ENCODE data around the gene STPG3. TPM values are rescaled to one million over a fixed set of nuclear protein-coding genes. Genes with fewer than 3 reads are reported as not detected.
A peak's percentile ranks its signal among the peaks of the same experiment; 100 is the strongest.

Gene STPG3
- total RNA-seq (under 1 TPM in 1 of 5 donors, not detected in 4; 0.54 TPM), total RNA-seq (0 to 0.40 (median 0) reads per million in 29 experiments)
- not detected for total RNA-seq (2013)

- no peaks in the 10 kb centered on the region for H3K9me3 Mint-ChIP-seq
- DNase-seq (no peak), ATAC-seq (replicated peaks in 1 of 4) (no peak)
- H3K27me3 Mint-ChIP-seq = no peaks in the 10 kb centered on the region
- no peak within 1 kb of the TSS for H3K4me3 Mint-ChIP-seq
- Histone ChIP-seq H3K9me3 (no peaks in the 10 kb centered on the region), H3K36me3 (ENCODE audit: control insufficient read depth in 2 of 2, extremely low read depth in 1 of 2, insufficient read depth in 1 of 2, low read length in 1 of 2) (peaks cover 0 to 1% of the 10 kb centered on the region in 2 donors), H3K27me3 (replicated peaks in 1 of 2; ENCODE audit: control insufficient read depth in 2 of 2, extremely low read depth in 1 of 2, insufficient read depth in 2 of 2, low read length in 1 of 2) (no peaks in the 10 kb centered on the region), H3K4me1 (ENCODE audit: control insufficient read depth in 1 of 2, extremely low read depth in 1 of 2, insufficient read depth in 2 of 2, low read length in 2 of 2) (peaks cover 2 to 19% of the 10 kb centered on the region in 2 experiments), H3K4me3 (ENCODE audit: control insufficient read depth in 1 of 2, extremely low read depth in 1 of 2, low read length in 1 of 2) (no peak within 1 kb of the TSS), H3K27ac (ENCODE audit: low read length) (no peak within 1 kb of the TSS)
- H3K27ac Mint-ChIP-seq = no peak within 1 kb of the TSS
- ChIA-PET POLR2A (no interaction called here), CTCF (no interaction called here)
- peaks cover 5 to 6% (median 5%) of the 10 kb centered on the region in 3 donors for H3K4me1 Mint-ChIP-seq
- 88% methylated on average over 4 of the region's 4 CpGs for WGBS (ENCODE audit: insufficient coverage)
- no peaks in the 10 kb centered on the region for H3K36me3 Mint-ChIP-seq
Observed at GRCh38 chr9:137251194-137251461, at the start of gene STPG3. Gene STPG3 (plus strand): TSS chr9:137251286. CDS start chr9:137251287, 1 bp downstream.

- no peak overlapping the region for H3K27ac Mint-ChIP-seq
- Histone ChIP-seq H3K9me3 (no peaks in the 10 kb centered on the region), H3K4me1 (ENCODE audit: control insufficient read depth in 1 of 2, extremely low read depth in 1 of 2, insufficient read depth in 2 of 2, low read length in 2 of 2) (peaks cover 22 to 66% of the 10 kb centered on the region in 2 experiments), H3K27me3 (replicated peaks in 1 of 2; ENCODE audit: control insufficient read depth in 2 of 2, extremely low read depth in 1 of 2, insufficient read depth in 2 of 2, low read length in 1 of 2) (peaks cover 0 to 11% of the 10 kb centered on the region in 2 experiments), H3K36me3 (ENCODE audit: control insufficient read depth in 2 of 2, extremely low read depth in 1 of 2, insufficient read depth in 1 of 2, low read length in 1 of 2) (peaks cover 0 to 2% of the 10 kb centered on the region in 2 donors), H3K4me3 (ENCODE audit: control insufficient read depth in 1 of 2, extremely low read depth in 1 of 2, low read length in 1 of 2) (no peak overlapping the region), H3K27ac (ENCODE audit: low read length) (no peak overlapping the region)
- no peaks in the 10 kb centered on the region for H3K27me3 Mint-ChIP-seq
- ChIA-PET CTCF (interaction anchor here in 1 of 2 donors (0.7 kb wide), 1 partner anchor 14 kb away, joined by 5 read pairs; no protein-coding TSS in a partner anchor), POLR2A (interaction anchor here in 1 of 2 donors (0.7 kb wide), 1 partner anchor 51 kb away, joined by 4 read pairs; no protein-coding TSS in a partner anchor)
- no peak overlapping the region for H3K4me3 Mint-ChIP-seq
- H3K4me1 Mint-ChIP-seq = peaks cover 39 to 66% (median 48%) of the 10 kb centered on the region in 3 donors
- no peaks in the 10 kb centered on the region for H3K9me3 Mint-ChIP-seq
- peaks cover 6% of the 10 kb centered on the region for H3K36me3 Mint-ChIP-seq
- ATAC-seq (replicated peaks in 1 of 4) (no peak), DNase-seq (no peak)
- whole genome bisulfite sequencing (ENCODE audit: insufficient coverage) = 97% methylated on average over 4 of the region's 8 CpGs
Observed at GRCh38 chr9:137202966-137203365, 48.1 kb upstream of the STPG3 start.

GRCh38 chr9:137204731-137205125 is 46.4 kb upstream of the STPG3 start:
- peak overlapping the region; percentile 73 for H3K27ac ChIP-seq (ENCODE audit: low read length)
- H3K4me3 Mint-ChIP-seq = peak overlapping the region; percentile 90 to 92 (median 91)
- H3K27me3 ChIP-seq (replicated peaks in 1 of 2; ENCODE audit: control insufficient read depth in 2 of 2, extremely low read depth in 1 of 2, insufficient read depth in 2 of 2, low read length in 1 of 2) = peaks cover 0 to under 1% of the 10 kb centered on the region in 2 experiments
- H3K4me3 ChIP-seq (ENCODE audit: control insufficient read depth in 1 of 2, extremely low read depth in 1 of 2, low read length in 1 of 2) = peak overlapping the region; percentile 71 to 88
- ChIA-PET CTCF (interaction anchor here in 1 of 2 donors (0.5 to 0.6 kb wide), 2 partner anchors 32 to 84 kb away, joined by 3 read pairs; no protein-coding TSS in a partner anchor), POLR2A (interaction anchor here in 1 of 2 donors (1.2 kb wide), 1 partner anchor 36 kb away, joined by 4 read pairs; the partner anchor contains the start of gene TUBB4B)
- ATAC-seq (replicated peaks in 1 of 4) (no peak), DNase-seq (no peak)
- H3K36me3 ChIP-seq (ENCODE audit: control insufficient read depth in 2 of 2, extremely low read depth in 1 of 2, insufficient read depth in 1 of 2, low read length in 1 of 2) = peaks cover 0 to 6% of the 10 kb centered on the region in 2 donors
- no peaks in the 10 kb centered on the region for H3K9me3 ChIP-seq
- H3K27ac Mint-ChIP-seq = peak overlapping the region; percentile 88 to 89
- H3K4me1 ChIP-seq (ENCODE audit: control insufficient read depth in 1 of 2, extremely low read depth in 1 of 2, insufficient read depth in 2 of 2, low read length in 2 of 2) = peaks cover 22 to 53% of the 10 kb centered on the region in 2 experiments
- 21% methylated on average over 20 of the region's 21 CpGs for WGBS (ENCODE audit: insufficient coverage)
- no peaks in the 10 kb centered on the region for H3K27me3 Mint-ChIP-seq
- peaks cover 9% of the 10 kb centered on the region for H3K36me3 Mint-ChIP-seq
- H3K9me3 Mint-ChIP-seq = no peaks in the 10 kb centered on the region
- peaks cover 39 to 63% (median 48%) of the 10 kb centered on the region in 3 donors for H3K4me1 Mint-ChIP-seq

GRCh38 chr9:137205126-137206069 is 45.7 kb upstream of the STPG3 start, which contains the start of the genes NDOR1 and TMEM203:
Gene NDOR1 (plus strand): TSS chr9:137205700. CDS start chr9:137205778, 78 bp downstream.
Gene TMEM203 (minus strand): TSS chr9:137205648. CDS start chr9:137205414, 234 bp downstream.
- Histone ChIP-seq H3K27ac (ENCODE audit: low read length) (peak within 1 kb of the TSS; percentile 73), H3K4me3 (ENCODE audit: control insufficient read depth in 1 of 2, extremely low read depth in 1 of 2, low read length in 1 of 2) (peak within 1 kb of the TSS; percentile 71 to 88), H3K4me1 (ENCODE audit: control insufficient read depth in 1 of 2, extremely low read depth in 1 of 2, insufficient read depth in 2 of 2, low read length in 2 of 2) (peaks cover 22 to 51% of the 10 kb centered on the region in 2 experiments), H3K9me3 (no peaks in the 10 kb centered on the region), H3K27me3 (replicated peaks in 1 of 2; ENCODE audit: control insufficient read depth in 2 of 2, extremely low read depth in 1 of 2, insufficient read depth in 2 of 2, low read length in 1 of 2) (no peaks in the 10 kb centered on the region), H3K36me3 (ENCODE audit: control insufficient read depth in 2 of 2, extremely low read depth in 1 of 2, insufficient read depth in 1 of 2, low read length in 1 of 2) (peaks cover 0 to 6% of the 10 kb centered on the region in 2 donors)
- Mint-ChIP-seq H3K4me3 (peak within 1 kb of the TSS; percentile 90 to 92 (median 91)), H3K9me3 (no peaks in the 10 kb centered on the region), H3K27me3 (no peaks in the 10 kb centered on the region), H3K27ac (peak within 1 kb of the TSS; percentile 88 to 89), H3K36me3 (peaks cover 9% of the 10 kb centered on the region), H3K4me1 (peaks cover 39 to 63% (median 48%) of the 10 kb centered on the region in 3 donors)
- CTCF ChIA-PET = interaction anchor here in 1 of 2 donors (0.6 kb wide), 1 partner anchor 31 kb away, joined by 3 read pairs; no protein-coding TSS in a partner anchor
- peak; percentile 80 to 95 (median 91) for DNase-seq
- WGBS (ENCODE audit: insufficient coverage) = under 1% methylated on average over 95 of the region's 98 CpGs
- POLR2A ChIA-PET = interaction anchor here (1.0 to 1.2 kb wide), 2 partner anchors 17 to 36 kb away, joined by 3 to 4 read pairs; partner anchors contain the start of genes RNF208 (in 1 of the 2) and TUBB4B (in 1 of the 2)
- ATAC-seq (replicated peaks in 1 of 4) = peak; percentile 50 to 59 (median 54)

- Histone ChIP-seq H3K9me3 (no peaks in the 10 kb centered on the region), H3K4me3 (ENCODE audit: control insufficient read depth in 1 of 2, extremely low read depth in 1 of 2, low read length in 1 of 2) (no peak overlapping the region), H3K4me1 (ENCODE audit: control insufficient read depth in 1 of 2, extremely low read depth in 1 of 2, insufficient read depth in 2 of 2, low read length in 2 of 2) (peaks cover 19 to 44% of the 10 kb centered on the region in 2 experiments), H3K27ac (ENCODE audit: low read length) (no peak overlapping the region), H3K27me3 (replicated peaks in 1 of 2; ENCODE audit: control insufficient read depth in 2 of 2, extremely low read depth in 1 of 2, insufficient read depth in 2 of 2, low read length in 1 of 2) (no peaks in the 10 kb centered on the region), H3K36me3 (ENCODE audit: control insufficient read depth in 2 of 2, extremely low read depth in 1 of 2, insufficient read depth in 1 of 2, low read length in 1 of 2) (peaks cover 0 to 6% of the 10 kb centered on the region in 2 donors)
- WGBS (ENCODE audit: insufficient coverage) = 82% methylated on average over 6 of the region's 7 CpGs
- CTCF ChIA-PET = no interaction called here
- Mint-ChIP-seq H3K4me3 (peak overlapping the region; percentile 90 to 92 (median 91)), H3K4me1 (peaks cover 39 to 54% (median 41%) of the 10 kb centered on the region in 3 donors), H3K36me3 (peaks cover 9% of the 10 kb centered on the region), H3K27ac (no peak overlapping the region), H3K27me3 (no peaks in the 10 kb centered on the region), H3K9me3 (no peaks in the 10 kb centered on the region)
- POLR2A ChIA-PET = interaction anchor here (0.6 to 1.0 kb wide), 2 partner anchors 15 to 30 kb away, joined by 3 to 5 read pairs; partner anchors contain the start of gene RNF208 (in 1 of the 2)
- no peak for DNase-seq
- no peak for ATAC-seq (replicated peaks in 1 of 4)
Observed at GRCh38 chr9:137206602-137207001, 44.5 kb upstream of the STPG3 start.

GRCh38 chr9:137211532-137211931 is 39.6 kb upstream of the STPG3 start:
- no peak overlapping the region for H3K27ac Mint-ChIP-seq
- peaks cover 0 to 5% of the 10 kb centered on the region in 2 donors for H3K36me3 ChIP-seq (ENCODE audit: control insufficient read depth in 2 of 2, extremely low read depth in 1 of 2, insufficient read depth in 1 of 2, low read length in 1 of 2)
- CTCF ChIA-PET = no interaction called here
- H3K27me3 ChIP-seq (replicated peaks in 1 of 2; ENCODE audit: control insufficient read depth in 2 of 2, extremely low read depth in 1 of 2, insufficient read depth in 2 of 2, low read length in 1 of 2) = no peaks in the 10 kb centered on the region
- H3K27me3 Mint-ChIP-seq = no peaks in the 10 kb centered on the region
- no peak overlapping the region for H3K4me3 Mint-ChIP-seq
- WGBS (ENCODE audit: insufficient coverage) = 91% methylated on average over 13 of the region's 13 CpGs
- H3K9me3 ChIP-seq = no peaks in the 10 kb centered on the region
- H3K4me1 ChIP-seq (ENCODE audit: control insufficient read depth in 1 of 2, extremely low read depth in 1 of 2, insufficient read depth in 2 of 2, low read length in 2 of 2) = peaks cover 2 to 12% of the 10 kb centered on the region in 2 experiments
- DNase-seq = no peak
- POLR2A ChIA-PET = no interaction called here
- H3K4me1 Mint-ChIP-seq = peaks cover 12 to 17% (median 12%) of the 10 kb centered on the region in 3 donors
- ATAC-seq (replicated peaks in 1 of 4) = no peak
- H3K4me3 ChIP-seq (ENCODE audit: control insufficient read depth in 1 of 2, extremely low read depth in 1 of 2, low read length in 1 of 2) = no peak overlapping the region
- no peak overlapping the region for H3K27ac ChIP-seq (ENCODE audit: low read length)
- no peaks in the 10 kb centered on the region for H3K9me3 Mint-ChIP-seq
- H3K36me3 Mint-ChIP-seq = peaks cover 9% of the 10 kb centered on the region
